Body of pancreas (tissue), 4 donors: ENCODE results near the gene SLC26A9. TPM values are rescaled to one million over a fixed set of nuclear protein-coding genes. Genes with fewer than 3 reads are reported as not detected.
"Not testable (repeated sequence)": the region's sequence is repeated elsewhere in the genome, so short reads cannot be mapped to it uniquely, and the experiment has no call there.

Experiments used
- ATAC-seq: fragments of 150-250 bp; one replicate; pipeline ENCODE4 v1.9.1; 2016
- DNase-seq, 4 donors: peaks; one replicate each; pipeline ENCODE4 v3.0.0-alpha.2; 2019
- H3K27ac ChIP-seq, 4 donors: fragments of 200-600 bp; sonication (generic); 1 replicate in 3 of 4; 2 replicates in 1 of 4; pipeline versions ENCODE4 v1.5.1 to v1.6.1; 2016 to 2019; ENCODE audit warnings: mild to moderate bottlenecking in 1 of 4, mixed read lengths in 1 of 4, moderate library complexity in 1 of 4
- H3K27me3 ChIP-seq, 2 donors: fragments of 200-600 bp; sonication (generic); one replicate each; pipeline ENCODE4 v1.6.0; 2016; ENCODE audit warnings: mild to moderate bottlenecking in 1 of 2
- H3K36me3 ChIP-seq, 2 donors: fragments of 200-600 bp; sonication (generic); replicated peaks in 1 of 2; 2 replicates each; pipeline ENCODE4 v1.5.1; 2016; ENCODE audit warnings: low read depth in 2 of 2; ENCODE audit not compliant: insufficient read depth in 1 of 2
- H3K4me1 ChIP-seq: fragments of 200-600 bp; sonication (generic); one replicate; pipeline ENCODE4 v1.6.0; 2016
- H3K4me3 ChIP-seq, 2 donors: fragments of 200-600 bp; sonication (generic); 1 replicate in 1 of 2; 2 replicates in 1 of 2; pipeline ENCODE4 v1.5.1; 2016 to 2019
- H3K9me3 ChIP-seq, 3 donors: fragments of 200-600 bp; sonication (generic); 1 replicate in 2 of 3; 2 replicates in 1 of 3; pipeline ENCODE4 v1.5.1; 2016
- POLR2A ChIP-seq, 3 donors: fragments of 450-650 bp; IDR thresholded peaks; one replicate each; pipeline ENCODE4 v1.6.1; 2016; ENCODE audit warnings: antibody characterized with exemption in 3 of 3, mild to moderate bottlenecking in 2 of 3
- WGBS, 2 donors: methylation state at CpG; one replicate each; pipeline ENCODE4 v1.1.5; 2017; 5-methylcytosine and 5-hydroxymethylcytosine counted together
- intact Hi-C: fragments of 100-400 bp; cut with DNase I; formaldehyde crosslinking; loops from one replicate; pipeline ENCODE4 v1.15.1; 2023
- total RNA-seq, 2 donors: library from RNA; depleted of rRNA; stranded (reverse); fragments of >200 nt; gene quantifications; one replicate each; pipeline ENCODE4 v1.1.0, GENCODE V29; 2016
- TF ChIP-seq, protein P1 (sequence below), 7 experiments: fragments of 450-650 bp in 4 of 7; fragments of 200-600 bp in 3 of 7; sonication (generic) in 3 of 7; IDR thresholded peaks; one replicate each; pipeline ENCODE4 v1.5.1; 2016 to 2019; ENCODE audit warnings: antibody characterized with exemption in 7 of 7

The SLC26A9 gene
- total RNA-seq, 2 donors from 2014 or later = 0.78 to 1.6 TPM

DNA sequence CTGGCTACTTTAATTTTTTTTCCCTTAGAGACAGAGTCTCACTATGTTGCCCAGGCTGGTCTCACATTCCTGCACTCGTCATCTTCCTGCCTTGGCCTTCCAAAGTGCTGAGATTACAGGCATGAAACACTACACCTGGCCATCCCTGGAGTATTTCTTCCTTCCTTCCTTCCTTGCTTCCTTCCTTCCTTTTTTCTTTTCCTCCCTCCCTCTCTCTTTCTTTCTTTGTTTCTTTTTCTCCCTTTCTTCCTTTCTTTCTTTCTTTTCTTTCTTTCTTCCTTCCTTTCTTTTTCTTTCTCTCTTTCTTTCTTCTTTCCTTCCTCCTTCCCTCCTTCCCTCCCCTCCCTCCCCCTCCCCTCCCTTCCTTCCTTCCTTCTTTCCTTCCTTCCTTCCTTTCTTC, 46.9 kb downstream of the SLC26A9 start:
- Histone ChIP-seq H3K27ac (no peak overlapping the region), H3K4me3 (no peak overlapping the region), H3K27me3 (no peaks in the 10 kb centered on the region), H3K4me1 (peaks cover 4% of the 10 kb centered on the region), H3K9me3 (no peaks in the 10 kb centered on the region), H3K36me3 (no peaks in the 10 kb centered on the region)
- ATAC-seq = no peak
- TF ChIP-seq, protein P1, sequence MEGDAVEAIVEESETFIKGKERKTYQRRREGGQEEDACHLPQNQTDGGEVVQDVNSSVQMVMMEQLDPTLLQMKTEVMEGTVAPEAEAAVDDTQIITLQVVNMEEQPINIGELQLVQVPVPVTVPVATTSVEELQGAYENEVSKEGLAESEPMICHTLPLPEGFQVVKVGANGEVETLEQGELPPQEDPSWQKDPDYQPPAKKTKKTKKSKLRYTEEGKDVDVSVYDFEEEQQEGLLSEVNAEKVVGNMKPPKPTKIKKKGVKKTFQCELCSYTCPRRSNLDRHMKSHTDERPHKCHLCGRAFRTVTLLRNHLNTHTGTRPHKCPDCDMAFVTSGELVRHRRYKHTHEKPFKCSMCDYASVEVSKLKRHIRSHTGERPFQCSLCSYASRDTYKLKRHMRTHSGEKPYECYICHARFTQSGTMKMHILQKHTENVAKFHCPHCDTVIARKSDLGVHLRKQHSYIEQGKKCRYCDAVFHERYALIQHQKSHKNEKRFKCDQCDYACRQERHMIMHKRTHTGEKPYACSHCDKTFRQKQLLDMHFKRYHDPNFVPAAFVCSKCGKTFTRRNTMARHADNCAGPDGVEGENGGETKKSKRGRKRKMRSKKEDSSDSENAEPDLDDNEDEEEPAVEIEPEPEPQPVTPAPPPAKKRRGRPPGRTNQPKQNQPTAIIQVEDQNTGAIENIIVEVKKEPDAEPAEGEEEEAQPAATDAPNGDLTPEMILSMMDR (IDR thresholded peaks at IDR 0.05) = no peak
- no peak for TF ChIP-seq POLR2A (IDR thresholded peaks at IDR 0.05)
- intact Hi-C loops = no loop called here
- DNase-seq = no peak
- WGBS, 2 donors = 93% methylated on average over 1 of the region's 1 CpG

DNA sequence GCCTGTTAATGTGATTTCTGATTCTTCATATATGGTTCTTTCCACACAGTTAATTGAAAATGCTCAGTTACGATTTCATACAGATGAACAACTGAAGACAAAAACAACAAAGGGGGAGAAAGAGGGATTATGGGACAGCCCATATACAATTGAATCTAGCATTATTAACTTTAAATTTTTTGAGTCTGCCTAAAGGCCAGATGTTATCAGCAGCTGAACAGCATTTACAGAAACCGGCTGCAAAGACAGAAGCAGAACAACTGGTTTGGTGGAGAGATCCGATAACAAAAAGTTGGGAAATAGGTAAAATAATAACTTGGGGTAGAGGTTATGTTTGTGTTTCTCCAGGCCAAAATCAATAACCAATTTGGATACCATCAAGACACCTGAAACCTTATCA, 49.1 kb downstream of the SLC26A9 start:
- 44 to 56% methylated on average over 3 of the region's 3 CpGs for WGBS, 2 donors
- ATAC-seq, H3K36me3 ChIP-seq, H3K4me3 ChIP-seq, intact Hi-C loops, H3K4me1 ChIP-seq, H3K27ac ChIP-seq, DNase-seq, H3K9me3 ChIP-seq, H3K27me3 ChIP-seq: not testable (repeated sequence)

DNA sequence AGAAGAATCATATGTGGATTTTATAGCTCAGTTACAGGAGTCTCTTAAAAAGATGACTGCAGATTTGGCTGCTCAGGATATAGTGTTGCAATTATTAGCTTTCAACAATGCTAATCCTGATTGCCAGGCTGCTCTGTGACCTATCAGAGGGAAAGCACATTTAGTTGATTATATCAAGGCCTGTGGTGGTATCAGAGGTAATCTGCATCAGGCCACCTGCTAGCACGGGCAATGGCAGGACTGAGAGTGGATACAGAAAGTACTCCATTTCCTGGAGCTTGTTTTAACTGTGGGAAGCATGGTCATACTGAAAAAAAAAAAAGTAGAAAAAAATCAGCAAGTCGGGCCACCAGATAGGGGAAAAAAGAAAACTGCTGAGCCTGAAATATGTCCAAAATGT, 51.1 kb downstream of the SLC26A9 start:
- intact Hi-C loops, H3K36me3 ChIP-seq, ATAC-seq, DNase-seq, H3K4me1 ChIP-seq, H3K27ac ChIP-seq, H3K9me3 ChIP-seq, H3K27me3 ChIP-seq, H3K4me3 ChIP-seq: not testable (repeated sequence)
- 25 to 40% methylated on average over 2 of the region's 2 CpGs for WGBS, 2 donors

GRCh38 chr1:205891481-205891880, 51.8 kb downstream of the SLC26A9 start:
- H3K9me3 ChIP-seq, ATAC-seq, intact Hi-C loops, DNase-seq, H3K4me3 ChIP-seq, H3K27me3 ChIP-seq, H3K27ac ChIP-seq, H3K36me3 ChIP-seq, H3K4me1 ChIP-seq: not testable (repeated sequence)
- 48 to 70% methylated on average over 2 of the region's 2 CpGs for WGBS, 2 donors

DNA sequence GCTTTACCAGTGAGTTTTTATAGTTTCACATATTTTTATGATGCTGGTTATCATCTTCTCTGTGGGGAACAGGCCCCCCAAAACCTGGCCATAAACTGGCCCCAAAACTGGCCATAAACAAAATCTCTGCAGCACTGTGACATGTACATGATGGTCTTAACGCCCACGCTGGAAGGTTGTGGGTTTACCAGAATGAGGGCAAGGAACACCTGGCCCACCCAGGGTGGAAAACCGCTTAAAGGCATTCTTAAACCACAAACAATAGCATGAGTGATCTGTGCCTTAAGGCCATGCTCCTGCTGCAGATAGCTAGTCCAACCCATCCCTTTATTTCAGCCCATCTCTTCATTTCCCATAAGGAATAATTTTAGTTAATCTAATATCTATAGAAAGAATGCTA, 52.6 kb downstream of the SLC26A9 start:
- 89 to 96% methylated on average over 3 of the region's 3 CpGs for WGBS, 2 donors
- H3K9me3 ChIP-seq = not testable (repeated sequence)

DNA sequence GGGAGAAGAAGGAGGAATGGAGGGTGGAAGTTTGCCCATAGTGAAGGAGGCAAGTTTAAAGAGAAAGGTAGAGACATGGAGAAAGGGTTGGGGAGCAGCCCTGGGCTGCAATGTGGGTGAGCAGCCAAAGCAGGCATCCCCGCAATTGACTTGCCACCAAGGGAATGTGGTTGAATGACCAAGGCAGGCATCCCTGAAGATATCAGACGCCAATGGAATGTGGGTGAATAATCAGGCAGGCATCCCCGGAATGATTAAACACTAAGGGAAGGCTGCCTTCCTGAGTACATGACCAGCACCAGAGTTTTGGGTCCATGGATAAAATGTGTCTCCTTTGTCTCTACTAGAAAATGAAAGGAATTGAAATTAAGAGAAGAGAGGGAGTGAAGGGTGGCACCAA, 53.5 kb downstream of the SLC26A9 start:
- H3K27ac ChIP-seq, intact Hi-C loops, H3K9me3 ChIP-seq, H3K36me3 ChIP-seq, H3K27me3 ChIP-seq, ATAC-seq, H3K4me3 ChIP-seq, H3K4me1 ChIP-seq: not testable (repeated sequence)
- peak in 1 of 4 donors; percentile 25 for DNase-seq
- WGBS, 2 donors = 67 to 85% methylated on average over 3 of the region's 3 CpGs

More for the DNA sequence above, 52.6 kb downstream of the SLC26A9 start:
- H3K27me3 ChIP-seq, intact Hi-C loops, DNase-seq, H3K36me3 ChIP-seq, H3K4me3 ChIP-seq, H3K4me1 ChIP-seq, H3K27ac ChIP-seq, ATAC-seq: not testable (repeated sequence)

DNA sequence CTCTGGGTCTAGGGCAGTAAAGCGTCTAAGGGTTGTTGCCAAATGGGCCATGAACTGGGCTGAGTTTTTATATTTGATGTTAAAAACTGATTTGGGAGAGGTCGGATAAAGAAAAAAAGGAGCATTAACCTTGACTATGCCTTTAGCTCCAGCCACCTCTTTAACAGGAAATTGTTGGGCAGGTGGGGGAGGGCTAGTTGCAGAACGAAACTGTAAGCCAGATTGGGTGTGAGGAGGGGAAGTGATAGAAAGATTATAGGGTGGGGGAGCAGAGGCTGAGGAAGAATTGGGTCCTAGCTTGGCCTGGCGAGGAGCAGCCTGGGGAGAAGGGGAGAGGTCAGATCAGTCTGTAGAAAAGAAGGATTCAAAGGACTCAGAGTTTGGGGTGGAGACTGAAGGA, 54.2 kb downstream of the SLC26A9 start:
- DNase-seq, ATAC-seq, H3K9me3 ChIP-seq, H3K36me3 ChIP-seq, H3K27ac ChIP-seq, H3K4me1 ChIP-seq, intact Hi-C loops, H3K27me3 ChIP-seq, H3K4me3 ChIP-seq: not testable (repeated sequence)
- WGBS, 2 donors = 78 to 91% methylated on average over 4 of the region's 4 CpGs

DNA sequence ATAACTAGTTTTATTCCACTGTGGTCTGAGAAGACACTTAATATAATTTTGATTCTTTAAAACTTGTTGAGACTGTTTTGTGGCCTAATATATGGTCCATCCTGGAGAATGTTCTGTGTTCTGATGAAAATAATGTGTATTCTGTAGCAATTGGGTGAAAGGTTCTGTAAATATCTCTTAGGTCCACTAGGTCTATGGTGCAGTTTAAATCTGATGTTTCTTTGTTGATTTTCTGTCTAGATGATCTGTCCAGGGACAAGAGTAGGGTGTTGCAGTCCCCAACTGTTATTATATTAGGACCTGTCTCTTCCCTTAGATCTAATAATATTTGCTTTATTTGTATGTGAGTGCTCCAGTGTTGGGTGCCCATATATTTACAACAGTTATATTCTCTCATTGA, 59.5 kb downstream of the SLC26A9 start:
- intact Hi-C loops = no loop called here
- TF ChIP-seq POLR2A (IDR thresholded peaks at IDR 0.05) = no peak
- TF ChIP-seq, protein P1 (IDR thresholded peaks at IDR 0.05) = no peak

More for the DNA sequence above, 59.5 kb downstream of the SLC26A9 start:
- no peak for ATAC-seq
- Histone ChIP-seq H3K36me3 (no peaks in the 10 kb centered on the region), H3K27ac (no peak overlapping the region), H3K4me3 (no peak overlapping the region), H3K9me3 (no peaks in the 10 kb centered on the region), H3K27me3 (no peaks in the 10 kb centered on the region), H3K4me1 (no peaks in the 10 kb centered on the region)
- DNase-seq = no peak
